Fibroblast of skin of left biceps (primary cell): ENCODE data around the gene DHRSX.
"Not testable (repeated sequence)": the region's sequence is repeated elsewhere in the genome, so short reads cannot be mapped to it uniquely, and the experiment has no call there.

Experiments used
- DNase-seq, 2 experiments: peaks; one replicate each; pipeline ENCODE4 v3.0.0-alpha.2; 2013; ENCODE audit warnings: low read depth in 2 of 2

The DHRSX gene

GRCh38 chrX:2264179-2265030 is 236.4 kb downstream of the DHRSX start:
- no peak for DNase-seq

DNA sequence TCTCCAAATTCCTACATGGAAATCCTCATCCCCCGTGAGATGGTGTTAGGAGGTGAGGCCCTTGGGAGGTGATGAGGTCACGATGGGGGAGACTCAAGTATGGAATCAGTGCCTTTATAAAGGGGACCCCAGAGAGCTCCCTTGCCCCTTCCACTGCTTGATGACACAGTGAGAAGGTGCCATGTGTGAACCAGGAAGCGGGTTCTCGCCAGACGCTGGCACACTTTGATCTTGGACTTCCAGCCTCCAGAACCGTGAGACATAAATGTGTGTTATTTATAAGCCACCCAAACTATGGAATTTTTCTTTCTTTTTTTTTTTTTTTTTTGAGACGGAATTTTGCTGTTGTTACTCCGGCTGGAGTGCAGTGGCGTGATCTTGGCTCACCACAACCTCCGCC is 237.6 kb downstream of the DHRSX start:
- DNase-seq = no peak

GRCh38 chrX:2262668-2263055 is 238.1 kb downstream of the DHRSX start:
- no peak for DNase-seq

DNA sequence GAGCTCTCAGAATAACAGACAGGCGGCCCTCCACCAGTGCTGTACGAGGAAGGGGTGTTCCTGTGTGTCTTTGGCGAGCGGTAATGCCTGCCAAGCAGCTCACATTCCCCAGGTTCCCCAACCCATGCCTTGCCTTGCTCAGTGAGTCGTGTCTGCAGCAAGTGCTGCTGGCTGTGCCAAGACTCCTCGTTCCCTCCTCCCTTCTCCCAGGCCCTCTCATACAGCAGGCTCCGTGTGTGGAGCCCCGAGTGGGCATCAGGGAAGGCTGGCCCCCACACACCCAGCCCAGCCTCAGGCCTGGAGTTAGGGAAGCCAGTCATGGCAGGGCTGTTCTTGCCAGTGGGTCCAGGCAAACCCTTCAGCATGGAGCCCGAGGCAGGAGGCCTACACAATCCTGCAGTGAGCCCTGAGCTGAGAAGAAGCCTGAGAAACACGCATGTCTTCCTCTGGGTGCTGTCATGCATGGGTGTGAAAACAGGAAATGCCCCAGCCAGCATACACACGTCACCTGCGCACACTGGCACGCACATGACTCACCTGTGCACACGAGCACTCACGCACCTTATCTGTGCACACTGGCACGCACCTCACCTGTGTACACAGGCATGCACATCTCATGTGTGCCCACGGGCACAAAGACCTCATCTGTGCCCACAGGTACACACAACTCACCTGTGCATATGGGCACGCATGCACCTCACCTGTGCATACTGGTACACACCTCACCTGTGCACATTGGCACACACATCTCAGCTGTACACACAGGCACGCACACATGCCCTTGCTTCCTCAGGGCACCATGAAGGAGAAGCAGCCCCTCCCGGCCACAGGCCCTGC is 238.7 kb downstream of the DHRSX start:
- DNase-seq = no peak

DNA sequence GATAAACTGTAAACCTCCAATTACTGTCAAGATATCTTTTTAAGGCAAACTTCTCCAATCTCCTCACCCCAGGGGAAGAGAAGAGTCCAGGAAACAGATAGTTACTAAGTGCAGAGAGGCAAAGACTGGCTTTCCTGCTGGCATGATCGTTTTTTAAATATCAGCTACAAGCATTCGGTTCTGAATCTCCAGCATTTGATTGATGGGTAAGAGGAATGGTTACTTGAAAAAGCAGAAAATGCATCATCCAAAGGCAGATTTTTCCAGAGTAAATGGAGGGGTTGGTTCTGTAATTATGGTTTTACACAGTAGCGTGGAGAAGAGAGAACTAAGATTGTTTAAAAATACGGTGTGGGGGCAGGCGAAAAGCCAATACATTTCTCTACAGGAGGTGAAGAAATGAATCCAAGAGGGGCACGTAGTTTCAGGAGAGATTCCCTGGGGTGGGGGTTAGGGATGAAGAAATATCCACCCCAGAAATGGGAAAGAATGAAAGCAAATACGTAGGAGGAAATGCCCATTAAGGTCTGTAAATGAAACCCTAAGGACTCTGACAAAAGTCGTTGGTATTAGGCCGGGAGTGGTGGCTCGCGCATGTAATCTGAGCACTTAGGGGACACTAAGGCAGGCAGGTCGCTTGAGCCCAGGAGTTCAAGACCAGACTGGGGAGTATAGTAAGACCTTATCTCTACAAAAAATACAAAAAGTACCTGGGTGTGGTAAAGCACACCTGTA is 248.3 kb downstream of the DHRSX start:
- DNase-seq = no peak

- DNase-seq = no peak
Measured at GRCh38 chrX:2251211-2251610, 249.6 kb downstream of the DHRSX start.

- peak; percentile 81 to 82 for DNase-seq
Measured at GRCh38 chrX:2243913-2244460, 256.8 kb downstream of the DHRSX start.

- no peak for DNase-seq
Measured at GRCh38 chrX:2242980-2243379, 257.8 kb downstream of the DHRSX start.

DNA sequence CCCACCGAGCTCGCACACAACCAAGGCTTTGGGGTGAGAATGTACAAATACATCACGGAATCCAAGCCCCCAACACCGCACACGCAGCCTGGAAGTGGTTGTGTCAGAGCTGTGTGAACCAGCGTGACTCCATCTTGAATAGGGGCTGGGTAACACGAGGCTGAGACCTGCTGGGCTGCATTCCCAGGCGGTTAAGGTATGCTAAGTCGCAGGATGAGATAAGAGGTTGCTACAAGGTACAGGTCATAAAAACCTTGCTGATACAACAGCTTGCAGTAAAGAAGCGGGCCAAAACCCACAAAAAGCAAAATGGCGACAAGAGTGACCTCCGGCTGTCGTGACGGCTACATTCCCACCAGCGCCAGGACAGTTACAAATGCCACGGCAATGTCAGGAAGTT is 258.4 kb downstream of the DHRSX start:
- DNase-seq = no peak

DNA sequence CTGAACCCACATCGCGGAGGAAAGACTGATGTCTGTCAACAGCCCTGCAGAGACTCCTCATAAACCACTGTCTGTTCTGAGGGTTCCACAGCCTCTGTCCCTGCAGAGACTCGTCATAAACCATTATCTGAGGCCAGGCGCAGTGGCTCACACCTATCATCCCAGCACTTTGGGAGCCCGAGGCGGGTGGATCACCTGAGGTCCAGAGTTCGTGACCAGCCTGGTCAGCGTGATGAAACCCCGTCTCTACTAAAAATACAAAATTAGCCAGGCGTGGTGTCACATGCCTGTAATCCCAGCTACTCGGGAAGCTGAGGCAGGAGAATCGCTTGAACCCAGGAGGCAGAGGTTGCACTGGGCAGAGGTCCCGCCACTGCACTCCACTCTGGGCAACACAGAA is 259.3 kb downstream of the DHRSX start:
- not testable (repeated sequence) for DNase-seq

DNA sequence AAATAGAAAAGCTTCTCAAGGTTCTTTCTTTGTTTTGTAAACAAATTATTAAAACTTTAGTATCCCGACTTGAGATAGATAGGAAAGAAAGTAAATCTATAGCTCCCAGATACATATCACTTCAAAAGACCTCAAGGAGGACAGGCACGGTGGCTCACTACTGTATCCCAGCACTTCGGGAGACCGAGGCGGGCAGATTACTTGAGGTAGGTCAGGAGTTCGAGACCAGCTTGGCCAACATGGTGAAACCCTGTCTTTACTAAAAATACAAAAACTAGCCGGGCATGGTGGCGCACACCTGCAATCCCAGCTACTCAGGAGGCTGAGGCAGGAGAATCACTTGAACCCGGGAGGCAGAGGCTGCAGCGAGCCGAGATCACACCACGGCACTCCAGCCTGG is 260.0 kb downstream of the DHRSX start:
- DNase-seq = not testable (repeated sequence)

- DNase-seq = no peak
Measured at GRCh38 chrX:2237976-2238375, 262.8 kb downstream of the DHRSX start.

DNA sequence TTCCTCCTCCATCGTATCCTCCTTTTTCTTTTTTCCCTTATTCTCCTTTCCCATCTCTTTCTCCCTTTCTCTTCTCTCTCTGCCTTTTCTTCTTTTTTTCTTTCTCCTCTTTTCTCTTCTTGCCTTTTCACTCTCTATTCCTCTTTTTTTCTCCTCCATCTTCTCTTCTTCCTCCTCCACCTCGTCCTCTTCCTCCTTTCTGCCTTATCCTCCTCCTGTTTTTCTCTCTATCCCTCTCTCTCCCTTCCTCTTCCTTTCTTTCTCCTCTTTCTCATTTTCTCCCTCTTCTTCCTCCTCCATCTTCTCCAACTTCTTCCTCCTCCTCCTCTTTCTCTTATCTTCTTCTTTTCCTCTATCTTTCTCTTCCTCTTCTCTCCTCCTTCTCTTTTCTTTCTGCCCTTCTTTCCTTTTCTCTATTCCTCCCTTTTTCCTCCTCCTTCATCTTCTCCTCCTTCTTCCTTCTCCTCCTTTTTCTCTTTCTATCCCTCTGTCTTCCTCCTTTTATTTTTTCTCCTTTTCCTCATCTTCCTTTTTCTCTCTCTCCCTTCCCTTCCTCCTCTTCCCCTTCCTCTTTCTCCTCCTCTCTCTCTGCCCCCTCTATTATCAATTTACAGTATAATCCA is 269.1 kb downstream of the DHRSX start:
- DNase-seq = no peak

DNA sequence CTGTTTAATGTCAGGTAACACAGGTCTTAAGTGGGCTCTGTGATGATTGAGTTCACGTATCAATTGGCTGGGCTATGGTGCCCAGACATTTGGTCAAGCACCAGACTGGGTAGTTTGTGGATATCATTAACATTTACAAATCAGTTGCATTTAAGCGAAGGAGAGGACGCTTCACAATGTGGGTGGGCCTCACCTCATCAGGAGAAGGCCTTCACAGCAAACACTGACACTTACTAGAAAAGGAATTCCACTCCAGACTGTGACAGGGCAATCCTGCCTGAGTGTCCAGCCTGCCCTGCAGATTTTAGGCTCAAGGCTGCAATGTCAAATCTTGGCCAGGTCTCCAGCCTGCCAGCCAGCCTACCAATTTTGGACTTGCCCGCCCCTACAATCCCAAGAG is 270.3 kb downstream of the DHRSX start:
- no peak for DNase-seq

GRCh38 chrX:2228536-2228935 is 272.2 kb downstream of the DHRSX start:
- no peak for DNase-seq

DNA sequence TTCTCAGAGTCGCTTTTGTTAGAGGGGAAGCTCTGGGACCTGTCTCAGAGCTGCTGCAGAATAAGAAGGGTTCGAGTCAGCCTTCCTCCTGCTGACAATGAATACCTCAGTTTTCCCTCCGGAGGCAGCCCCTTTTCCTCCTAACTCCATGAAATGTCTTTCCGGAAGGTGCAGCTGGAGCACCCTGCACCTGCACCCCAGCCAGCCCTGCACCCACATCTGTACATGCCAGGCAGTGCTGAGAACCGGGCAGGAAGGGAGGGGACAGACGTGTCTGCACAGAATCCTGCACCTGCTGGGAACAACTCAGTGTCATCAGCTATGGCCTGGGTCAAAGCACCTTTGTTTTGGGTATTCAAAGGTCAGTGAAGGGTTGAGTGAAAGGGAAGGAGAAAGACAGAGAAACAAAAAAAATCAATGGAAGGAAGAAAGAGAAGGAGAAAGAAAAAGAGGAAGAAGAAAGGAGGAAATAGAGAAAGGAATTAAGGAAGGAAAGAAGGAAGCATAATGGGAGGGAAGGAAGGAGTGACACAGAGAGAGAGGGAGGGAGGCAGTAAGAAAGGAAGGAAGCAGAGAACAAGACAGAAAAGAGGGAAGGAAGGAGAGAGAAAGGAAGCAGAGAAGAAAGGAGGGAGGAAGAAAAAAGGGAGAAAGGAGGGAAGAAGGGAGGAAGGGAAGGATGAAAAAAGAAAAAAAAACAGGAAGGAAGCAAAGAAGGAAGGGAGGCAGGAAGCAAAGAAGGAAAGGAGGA is 273.7 kb downstream of the DHRSX start:
- no peak for DNase-seq

GRCh38 chrX:2226182-2226581 is 274.6 kb downstream of the DHRSX start:
- DNase-seq = no peak

DNA sequence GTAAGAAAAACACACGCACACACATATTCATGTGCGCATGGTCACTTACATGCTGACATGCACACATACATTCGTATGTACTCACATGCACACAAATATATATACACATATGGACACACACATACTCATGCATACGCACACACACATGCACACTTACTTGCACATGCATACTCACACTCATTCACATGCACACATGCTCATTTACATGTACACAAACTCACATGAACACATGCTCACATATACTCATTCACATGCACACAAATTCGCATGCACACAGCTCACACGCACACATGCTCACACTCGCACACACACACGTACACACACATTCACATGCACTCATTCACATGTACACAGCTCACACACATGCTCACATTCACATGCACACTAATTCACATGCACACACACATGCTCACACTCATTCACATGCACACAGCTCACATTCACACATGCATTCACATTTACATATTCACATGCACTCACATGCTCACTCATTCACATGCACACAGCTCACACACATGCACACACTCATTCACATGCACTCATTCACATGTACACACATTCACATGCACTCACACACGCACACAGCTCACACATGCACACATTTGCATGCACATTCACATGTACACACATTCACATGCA is 276.1 kb downstream of the DHRSX start:
- DNase-seq = no peak

- DNase-seq = no peak
Measured at GRCh38 chrX:2224161-2224560, 276.6 kb downstream of the DHRSX start.

GRCh38 chrX:2220829-2221567 is 279.8 kb downstream of the DHRSX start:
- DNase-seq = no peak
